OCI-LY3 (cell line): ENCODE measurements around the gene C22orf39.

Source experiments
- EZH2phosphoT487 ChIP-seq: fragments of 200-600 bp; shearing (Covaris generic); IDR thresholded peaks from 2 replicates; pipeline ENCODE4 v1.6.1; 2018; ENCODE audit warnings: antibody characterized with exemption, mixed run types, low read depth
- TF ChIP-seq, protein P1 (sequence below): fragments of 200-600, 300-600 bp; sonication (generic); IDR thresholded peaks from 2 replicates; pipeline ENCODE4 v1.5.1; 2014; ENCODE audit warnings: antibody characterized with exemption, low read length, low read depth

DNA sequence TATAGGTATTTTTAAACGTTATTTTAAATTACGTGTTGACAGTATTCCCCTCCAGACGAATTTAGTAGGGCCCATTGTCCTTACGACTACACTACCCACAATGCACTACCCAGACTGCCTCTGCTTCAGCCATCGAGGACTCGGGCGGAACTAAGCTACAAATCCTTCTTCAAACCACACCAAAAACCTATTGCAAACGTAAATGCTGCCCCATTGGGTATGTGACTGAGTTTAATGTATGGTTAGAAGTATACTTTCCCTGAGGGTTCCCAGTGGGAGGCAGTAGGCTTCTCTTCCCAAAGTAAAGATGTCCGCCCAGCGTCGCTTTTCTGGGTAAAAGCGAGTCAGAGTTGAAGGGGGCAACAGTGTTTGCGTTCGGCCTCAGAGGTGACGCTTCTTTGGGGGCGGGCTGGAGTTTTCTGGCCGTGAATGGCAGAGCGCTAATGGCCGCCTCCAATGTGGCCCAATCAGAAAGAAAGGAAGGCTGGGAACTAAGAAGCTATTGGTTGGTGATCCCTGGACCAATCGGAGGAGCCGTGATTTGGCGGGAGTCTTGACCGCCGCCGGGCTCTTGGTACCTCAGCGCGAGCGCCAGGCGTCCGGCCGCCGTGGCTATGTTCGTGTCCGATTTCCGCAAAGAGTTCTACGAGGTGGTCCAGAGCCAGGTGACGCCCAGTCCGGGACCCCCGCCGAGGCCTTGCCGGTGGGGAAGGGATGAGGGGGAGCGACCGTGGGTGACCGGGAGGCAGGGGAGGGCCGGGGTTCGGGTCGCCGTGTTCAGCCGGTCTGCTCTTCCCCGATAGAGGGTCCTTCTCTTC is 32.1 kb upstream of the C22orf39 start, which contains the start of gene CDC45:
- TF ChIP-seq, protein P1, sequence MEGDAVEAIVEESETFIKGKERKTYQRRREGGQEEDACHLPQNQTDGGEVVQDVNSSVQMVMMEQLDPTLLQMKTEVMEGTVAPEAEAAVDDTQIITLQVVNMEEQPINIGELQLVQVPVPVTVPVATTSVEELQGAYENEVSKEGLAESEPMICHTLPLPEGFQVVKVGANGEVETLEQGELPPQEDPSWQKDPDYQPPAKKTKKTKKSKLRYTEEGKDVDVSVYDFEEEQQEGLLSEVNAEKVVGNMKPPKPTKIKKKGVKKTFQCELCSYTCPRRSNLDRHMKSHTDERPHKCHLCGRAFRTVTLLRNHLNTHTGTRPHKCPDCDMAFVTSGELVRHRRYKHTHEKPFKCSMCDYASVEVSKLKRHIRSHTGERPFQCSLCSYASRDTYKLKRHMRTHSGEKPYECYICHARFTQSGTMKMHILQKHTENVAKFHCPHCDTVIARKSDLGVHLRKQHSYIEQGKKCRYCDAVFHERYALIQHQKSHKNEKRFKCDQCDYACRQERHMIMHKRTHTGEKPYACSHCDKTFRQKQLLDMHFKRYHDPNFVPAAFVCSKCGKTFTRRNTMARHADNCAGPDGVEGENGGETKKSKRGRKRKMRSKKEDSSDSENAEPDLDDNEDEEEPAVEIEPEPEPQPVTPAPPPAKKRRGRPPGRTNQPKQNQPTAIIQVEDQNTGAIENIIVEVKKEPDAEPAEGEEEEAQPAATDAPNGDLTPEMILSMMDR: no peak
- no peak for TF ChIP-seq EZH2phosphoT487
